Measurements from ENCODE around the gene TNNI3.

- TF ChIP-seq POLR2A (conservative IDR thresholded peaks at IDR 0.05) (no peak), NCOA6 (IDR thresholded peaks at IDR 0.05) (no peak), ZNF398 (CRISPR knock-in tag; IDR thresholded peaks at IDR 0.05) (no peak), MAFF (IDR thresholded peaks at IDR 0.05; ENCODE audit: low read length) (no peak), HES1 (IDR thresholded peaks at IDR 0.05; ENCODE audit: low read depth) (no peak), KAT7 (CRISPR knock-in tag; IDR thresholded peaks at IDR 0.05; ENCODE audit: borderline replicate concordance) (no peak), ZNF143 (CRISPR knock-in tag; IDR thresholded peaks at IDR 0.05) (no peak), CTCF (IDR thresholded peaks at IDR 0.05 in 2 of 3, conservative IDR thresholded peaks at IDR 0.05 in 1 of 3; ENCODE audit: insufficient read depth in 2 of 3, low read depth in 1 of 3, low read length in 3 of 3) (no peak), GATA2 (CRISPR knock-in tag; IDR thresholded peaks at IDR 0.05) (no peak), E2F8 (IDR thresholded peaks at IDR 0.05; ENCODE audit: low read depth, partially characterized antibody) (no peak), ZBTB49 (CRISPR knock-in tag; IDR thresholded peaks at IDR 0.05; ENCODE audit: borderline replicate concordance) (no peak)
These were observed 42.9 kb downstream of the TNNI3 start for GRCh38 chr19:55114566-55115145.
